Body of pancreas (tissue), 4 donors: ENCODE results near the gene TMEM179B. TPM values are rescaled to one million over a fixed set of nuclear protein-coding genes. Genes with fewer than 3 reads are reported as not detected.

Experiments used
- ATAC-seq: fragments of 150-250 bp; one replicate; pipeline ENCODE4 v1.9.1; 2016
- DNase-seq, 4 donors: peaks; one replicate each; pipeline ENCODE4 v3.0.0-alpha.2; 2019
- H3K27ac ChIP-seq, 4 donors: fragments of 200-600 bp; sonication (generic); 1 replicate in 3 of 4; 2 replicates in 1 of 4; pipeline versions ENCODE4 v1.5.1 to v1.6.1; 2016 to 2019; ENCODE audit warnings: mild to moderate bottlenecking in 1 of 4, mixed read lengths in 1 of 4, moderate library complexity in 1 of 4
- H3K27me3 ChIP-seq, 2 donors: fragments of 200-600 bp; sonication (generic); one replicate each; pipeline ENCODE4 v1.6.0; 2016; ENCODE audit warnings: mild to moderate bottlenecking in 1 of 2
- H3K36me3 ChIP-seq, 2 donors: fragments of 200-600 bp; sonication (generic); replicated peaks in 1 of 2; 2 replicates each; pipeline ENCODE4 v1.5.1; 2016; ENCODE audit warnings: low read depth in 2 of 2; ENCODE audit not compliant: insufficient read depth in 1 of 2
- H3K4me1 ChIP-seq: fragments of 200-600 bp; sonication (generic); one replicate; pipeline ENCODE4 v1.6.0; 2016
- H3K4me3 ChIP-seq, 2 donors: fragments of 200-600 bp; sonication (generic); 1 replicate in 1 of 2; 2 replicates in 1 of 2; pipeline ENCODE4 v1.5.1; 2016 to 2019
- H3K9me3 ChIP-seq, 3 donors: fragments of 200-600 bp; sonication (generic); 1 replicate in 2 of 3; 2 replicates in 1 of 3; pipeline ENCODE4 v1.5.1; 2016
- POLR2A ChIP-seq, 3 donors: fragments of 450-650 bp; IDR thresholded peaks; one replicate each; pipeline ENCODE4 v1.6.1; 2016; ENCODE audit warnings: antibody characterized with exemption in 3 of 3, mild to moderate bottlenecking in 2 of 3
- WGBS, 2 donors: methylation state at CpG; one replicate each; pipeline ENCODE4 v1.1.5; 2017; 5-methylcytosine and 5-hydroxymethylcytosine counted together
- intact Hi-C: fragments of 100-400 bp; cut with DNase I; formaldehyde crosslinking; loops from one replicate; pipeline ENCODE4 v1.15.1; 2023
- total RNA-seq, 2 donors: library from RNA; depleted of rRNA; stranded (reverse); fragments of >200 nt; gene quantifications; one replicate each; pipeline ENCODE4 v1.1.0, GENCODE V29; 2016
- TF ChIP-seq, protein P1 (sequence below), 7 experiments: fragments of 450-650 bp in 4 of 7; fragments of 200-600 bp in 3 of 7; sonication (generic) in 3 of 7; IDR thresholded peaks; one replicate each; pipeline ENCODE4 v1.5.1; 2016 to 2019; ENCODE audit warnings: antibody characterized with exemption in 7 of 7

Gene TMEM179B
- total RNA-seq, 2 donors from 2014 or later: 40.9 to 41.8 TPM

DNA sequence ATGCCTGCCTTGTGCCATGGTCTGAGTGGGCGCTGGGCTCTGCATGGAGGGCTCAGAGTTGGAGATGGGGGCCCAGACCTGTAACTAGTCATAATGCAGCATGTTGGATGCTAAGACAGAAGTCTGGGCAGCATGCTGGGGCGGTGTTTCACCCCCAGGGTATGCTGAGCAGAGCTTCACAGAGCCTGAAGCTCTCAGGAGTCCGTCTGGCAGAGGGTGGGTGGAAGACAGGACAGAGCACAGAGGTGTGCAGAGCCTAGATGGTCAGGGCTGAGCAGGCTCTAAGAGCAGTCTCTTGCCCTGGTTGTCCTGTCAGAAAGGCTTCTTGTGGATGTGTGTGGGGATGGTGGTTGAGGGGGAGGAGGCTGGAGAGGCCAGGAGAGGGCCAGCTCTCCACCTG, 8.8 kb upstream of the TMEM179B start:
- DNase-seq (no peak), ATAC-seq (no peak)
- Histone ChIP-seq H3K36me3 (peaks cover 0 to 4% of the 10 kb centered on the region in 2 donors), H3K9me3 (no peaks in the 10 kb centered on the region), H3K4me3 (no peak overlapping the region), H3K27ac (no peak overlapping the region), H3K4me1 (peaks cover 3% of the 10 kb centered on the region), H3K27me3 (no peaks in the 10 kb centered on the region)
- intact Hi-C loops: no loop called here
- TF ChIP-seq, protein P1, sequence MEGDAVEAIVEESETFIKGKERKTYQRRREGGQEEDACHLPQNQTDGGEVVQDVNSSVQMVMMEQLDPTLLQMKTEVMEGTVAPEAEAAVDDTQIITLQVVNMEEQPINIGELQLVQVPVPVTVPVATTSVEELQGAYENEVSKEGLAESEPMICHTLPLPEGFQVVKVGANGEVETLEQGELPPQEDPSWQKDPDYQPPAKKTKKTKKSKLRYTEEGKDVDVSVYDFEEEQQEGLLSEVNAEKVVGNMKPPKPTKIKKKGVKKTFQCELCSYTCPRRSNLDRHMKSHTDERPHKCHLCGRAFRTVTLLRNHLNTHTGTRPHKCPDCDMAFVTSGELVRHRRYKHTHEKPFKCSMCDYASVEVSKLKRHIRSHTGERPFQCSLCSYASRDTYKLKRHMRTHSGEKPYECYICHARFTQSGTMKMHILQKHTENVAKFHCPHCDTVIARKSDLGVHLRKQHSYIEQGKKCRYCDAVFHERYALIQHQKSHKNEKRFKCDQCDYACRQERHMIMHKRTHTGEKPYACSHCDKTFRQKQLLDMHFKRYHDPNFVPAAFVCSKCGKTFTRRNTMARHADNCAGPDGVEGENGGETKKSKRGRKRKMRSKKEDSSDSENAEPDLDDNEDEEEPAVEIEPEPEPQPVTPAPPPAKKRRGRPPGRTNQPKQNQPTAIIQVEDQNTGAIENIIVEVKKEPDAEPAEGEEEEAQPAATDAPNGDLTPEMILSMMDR (IDR thresholded peaks at IDR 0.05): no peak
- TF ChIP-seq POLR2A (IDR thresholded peaks at IDR 0.05): no peak
- WGBS, 2 donors: 90 to 100% methylated on average over 2 to 3 of the region's 3 CpGs

DNA sequence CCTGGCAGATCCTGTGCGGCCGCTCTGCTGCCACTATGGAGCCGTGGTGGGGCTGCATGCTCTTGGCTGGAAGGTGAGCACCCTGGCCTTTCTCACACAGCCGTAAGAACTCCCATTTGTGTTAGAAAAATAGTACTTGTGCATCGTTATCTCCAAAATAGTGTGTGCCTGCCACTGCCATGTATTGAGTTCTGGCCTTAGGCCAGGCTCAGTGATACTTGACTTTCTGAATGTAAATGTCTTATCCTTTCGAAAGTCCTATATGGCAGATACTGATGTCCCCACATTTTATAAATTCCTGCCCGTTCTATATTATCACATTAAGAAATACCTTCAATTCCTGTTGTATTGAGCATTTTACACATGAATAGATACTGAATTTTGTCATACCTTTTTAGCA, 4.4 kb upstream of the TMEM179B start:
- intact Hi-C loops: no loop called here
- Histone ChIP-seq H3K27me3 (no peaks in the 10 kb centered on the region), H3K9me3 (no peaks in the 10 kb centered on the region), H3K4me3 (no peak overlapping the region), H3K4me1 (peaks cover 11% of the 10 kb centered on the region), H3K36me3 (no peaks in the 10 kb centered on the region), H3K27ac (no peak overlapping the region)
- WGBS, 2 donors: 88 to 92% methylated on average over 7 of the region's 7 CpGs
- no peak for ATAC-seq
- TF ChIP-seq, protein P1 (IDR thresholded peaks at IDR 0.05): no peak
- TF ChIP-seq POLR2A (IDR thresholded peaks at IDR 0.05): no peak
- no peak for DNase-seq

- Histone ChIP-seq H3K36me3 (no peaks in the 10 kb centered on the region), H3K4me3 (peak overlapping the region; percentile 79 to 86), H3K4me1 (peaks cover 44% of the 10 kb centered on the region), H3K9me3 (no peaks in the 10 kb centered on the region), H3K27ac (peak overlapping the region; percentile 85 to 98 (median 98)), H3K27me3 (no peaks in the 10 kb centered on the region)
- ATAC-seq (peak; percentile 82), DNase-seq (peak; percentile 89 to 91 (median 90))
- intact Hi-C loops: no loop called here
- 2% methylated on average over 18 to 51 of the region's 51 CpGs for WGBS, 2 donors
- TF ChIP-seq POLR2A (IDR thresholded peaks at IDR 0.05): no peak
- TF ChIP-seq, protein P1 (IDR thresholded peaks at IDR 0.05): peak; percentile 86 to 99 (median 98)
These were observed 741 bp upstream of the TMEM179B start for GRCh38 chr11:62786318-62787004.

- intact Hi-C loops: no loop called here
- no peak overlapping the region for H3K4me3 ChIP-seq
- DNase-seq: no peak
- H3K36me3 ChIP-seq: peaks cover 2 to 4% of the 10 kb centered on the region in 2 donors
- H3K9me3 ChIP-seq: no peaks in the 10 kb centered on the region
- TF ChIP-seq POLR2A (IDR thresholded peaks at IDR 0.05): no peak
- TF ChIP-seq, protein P1 (IDR thresholded peaks at IDR 0.05): no peak
- WGBS, 2 donors: 45 to 83% methylated on average over 4 to 5 of the region's 5 CpGs
- no peak for ATAC-seq
- H3K27ac ChIP-seq: peak overlapping the region in 2 of 4 donors; percentile 1 to 98
- H3K4me1 ChIP-seq: peaks cover 52% of the 10 kb centered on the region
- no peaks in the 10 kb centered on the region for H3K27me3 ChIP-seq
These were observed 1.8 kb downstream of the TMEM179B start for GRCh38 chr11:62788991-62789390.

GRCh38 chr11:62789576-62789975, 2.4 kb downstream of the TMEM179B start:
- peaks cover 52% of the 10 kb centered on the region for H3K4me1 ChIP-seq
- TF ChIP-seq POLR2A (IDR thresholded peaks at IDR 0.05): no peak
- TF ChIP-seq, protein P1 (IDR thresholded peaks at IDR 0.05): no peak
- H3K9me3 ChIP-seq: no peaks in the 10 kb centered on the region
- peak overlapping the region in 1 of 4 donors; percentile 1 for H3K27ac ChIP-seq
- no peak for DNase-seq
- H3K4me3 ChIP-seq: no peak overlapping the region
- H3K27me3 ChIP-seq: no peaks in the 10 kb centered on the region
- 66 to 83% methylated on average over 3 of the region's 3 CpGs for WGBS, 2 donors
- ATAC-seq: no peak
- intact Hi-C loops: no loop called here
- H3K36me3 ChIP-seq: peaks cover 5 to 6% of the 10 kb centered on the region in 2 donors
